ENCODE data around the gene UNC50. TPM values are rescaled to one million over a fixed set of nuclear protein-coding genes. Genes with fewer than 3 reads are reported as not detected.
A peak's percentile ranks its signal among the peaks of the same experiment; 100 is the strongest.

Gene UNC50
- polyA plus RNA-seq, 2 of the 4 experiments (the other 2 are of a cell fraction), result 57.0 to 90.6 TPM

- no peaks in the 10 kb centered on the region for H3K4me1 ChIP-seq
- no peak for FAIRE-seq
- ChIA-PET CTCF (no interaction called here), POLR2A (no interaction called here)
- H3K4me3 ChIP-seq, result no peak overlapping the region
- no peaks in the 10 kb centered on the region for H3K9me3 ChIP-seq
- DNase-seq (ENCODE audit: low read depth in 1 of 2, low spot score in 1 of 2), result no peak
- WGBS (ENCODE audit: missing lambda C conversion rate), result 68% methylated on average over 3 of the region's 3 CpGs
- TF ChIP-seq MAZ (IDR thresholded peaks at IDR 0.05; ENCODE audit: borderline replicate concordance, low read depth, low read length) (no peak), HOXB5 (CRISPR knock-in tag; IDR thresholded peaks at IDR 0.05) (no peak), GATA3 (IDR thresholded peaks at IDR 0.05; ENCODE audit: borderline replicate concordance) (no peak), CTCF (IDR thresholded peaks at IDR 0.05) (no peak), MAFK (IDR thresholded peaks at IDR 0.05; ENCODE audit: partially characterized antibody) (no peak), USF2 (IDR thresholded peaks at IDR 0.05) (no peak), NPAS2 (CRISPR knock-in tag; IDR thresholded peaks at IDR 0.05; ENCODE audit: borderline replicate concordance) (no peak), KDM1A (IDR thresholded peaks at IDR 0.05; ENCODE audit: low read depth) (no peak), HES2 (IDR thresholded peaks at IDR 0.05) (no peak)
- no peak for ATAC-seq
- H3K27ac ChIP-seq, result no peak overlapping the region
- H3K4me2 ChIP-seq, result no peak overlapping the region
These were observed 24.0 kb downstream of the UNC50 start for GRCh38 chr2:98632351-98632750.

- Histone ChIP-seq H3K4me1 (no peaks in the 10 kb centered on the region), H3K4me3 (no peak overlapping the region), H3K27ac (no peak overlapping the region), H3K9me3 (no peaks in the 10 kb centered on the region), H3K4me2 (no peak overlapping the region)
- peak; percentile 77 to 90 for ATAC-seq
- peak; percentile 3 to 29 for DNase-seq (ENCODE audit: low read depth in 1 of 2, low spot score in 1 of 2)
- ChIA-PET CTCF (interaction anchor here (0.7 to 1.2 kb wide), 2 partner anchors 203 to 432 kb away, joined by 3 read pairs; no protein-coding TSS in a partner anchor), POLR2A (no interaction called here)
- FAIRE-seq, result no peak
- TF ChIP-seq RAD21 (conservative IDR thresholded peaks at IDR 0.05 in 1 of 2, IDR thresholded peaks at IDR 0.05 in 1 of 2) (peak in 1 of 2 experiments; percentile 21; a peak in 1 of 5 replicates), MYC (IDR thresholded peaks at IDR 0.05; ENCODE audit: borderline replicate concordance, low read length) (no peak), JUNB (IDR thresholded peaks at IDR 0.05) (no peak), ESRRA (IDR thresholded peaks at IDR 0.05; ENCODE audit: borderline replicate concordance, low read length) (no peak), CBX8 (IDR thresholded peaks at IDR 0.05) (no peak), ZC3H11A (IDR thresholded peaks at IDR 0.05) (no peak), CTCF (IDR thresholded peaks at IDR 0.05) (peak; percentile 29; the same call in 1 of the 3 replicates), HDAC2 (IDR thresholded peaks at IDR 0.05) (no peak), HOXA7 (CRISPR knock-in tag; IDR thresholded peaks at IDR 0.05) (no peak), BCL3 (IDR thresholded peaks at IDR 0.05) (no peak)
- 66% methylated on average over 9 of the region's 9 CpGs for WGBS (ENCODE audit: missing lambda C conversion rate)
These were observed 26.2 kb downstream of the UNC50 start for GRCh38 chr2:98634406-98635092.
